Stimulated activated CD4-positive, alpha-beta T cell treated with anti-CD3 and anti-CD28 coated beads, TNF-alpha, amount 100 ng/mL, for 1 hour (primary cell): ENCODE results near the gene OR10A6.

Experiments
- DNase-seq, 3 donors: peaks; one replicate each; pipeline ENCODE4 v3.0.0-alpha.2; 2020; ENCODE audit warnings: low read depth in 3 of 3, low spot score in 1 of 3

The OR10A6 gene

GRCh38 chr11:7910286-7910788 lies 20.7 kb downstream of the OR10A6 start:
- DNase-seq = no peak

GRCh38 chr11:7909585-7910285 lies 21.3 kb downstream of the OR10A6 start:
- DNase-seq = no peak

- DNase-seq = no peak
Measured at GRCh38 chr11:7907121-7907520, 23.9 kb downstream of the OR10A6 start.

GRCh38 chr11:7906481-7906880 lies 24.6 kb downstream of the OR10A6 start:
- DNase-seq = no peak

GRCh38 chr11:7905961-7906429 lies 25.1 kb downstream of the OR10A6 start:
- no peak for DNase-seq

GRCh38 chr11:7905549-7905948 lies 25.5 kb downstream of the OR10A6 start:
- no peak for DNase-seq

- DNase-seq = no peak
Measured at GRCh38 chr11:7904917-7905316, 26.2 kb downstream of the OR10A6 start.

GRCh38 chr11:7903940-7904339 lies 27.1 kb downstream of the OR10A6 start:
- no peak for DNase-seq

- no peak for DNase-seq
Measured at GRCh38 chr11:7901319-7901854, 29.7 kb downstream of the OR10A6 start.

- no peak for DNase-seq
Measured at GRCh38 chr11:7900686-7901085, 30.4 kb downstream of the OR10A6 start.

GRCh38 chr11:7899418-7899817 lies 31.6 kb downstream of the OR10A6 start:
- DNase-seq = no peak

- DNase-seq = no peak
Measured at GRCh38 chr11:7898666-7899283, 32.3 kb downstream of the OR10A6 start.

GRCh38 chr11:7896009-7896785 lies 34.9 kb downstream of the OR10A6 start:
- no peak for DNase-seq

- DNase-seq = no peak
Measured at GRCh38 chr11:7894251-7894650, 36.8 kb downstream of the OR10A6 start.

GRCh38 chr11:7893796-7894195 lies 37.3 kb downstream of the OR10A6 start:
- no peak for DNase-seq

- no peak for DNase-seq
Measured at GRCh38 chr11:7892840-7893254, 38.2 kb downstream of the OR10A6 start.

- no peak for DNase-seq
Measured at GRCh38 chr11:7892059-7892699, 38.9 kb downstream of the OR10A6 start.

GRCh38 chr11:7890417-7891172 lies 40.5 kb downstream of the OR10A6 start:
- DNase-seq = no peak

GRCh38 chr11:7889985-7890384 lies 41.1 kb downstream of the OR10A6 start:
- no peak for DNase-seq

GRCh38 chr11:7882860-7883259 lies 48.2 kb downstream of the OR10A6 start:
- no peak for DNase-seq
